Motor neuron (in vitro differentiated cells): ENCODE measurements around the gene CLIC6. TPM values are rescaled to one million over a fixed set of nuclear protein-coding genes. Genes with fewer than 3 reads are reported as not detected.

ENCODE experiments used
- ATAC-seq, 8 experiments: fragments of 200-7000 bp; cut with Tn5 transposase; replicated peaks in 6 of 8; 2 replicates each; pipeline ENCODE4 v1.8.0; 2021; ENCODE audit warnings: mild to moderate bottlenecking in 8 of 8, moderate library complexity in 8 of 8
- H3K27ac ChIP-seq, 2 donors: fragments of 250-450 bp; sonication (Bioruptor Pico); 2 replicates each; pipeline ENCODE4 v1.9.0; 2021; ENCODE audit warnings: antibody characterized with exemption in 2 of 2, mild to moderate bottlenecking in 2 of 2, moderate library complexity in 1 of 2
- H3K4me1 ChIP-seq, 2 donors: fragments of 250-450 bp; sonication (Bioruptor Pico); replicated peaks in 1 of 2; 2 replicates each; pipeline ENCODE4 v1.6.1; 2021; ENCODE audit warnings: antibody characterized with exemption in 2 of 2, mild to moderate bottlenecking in 2 of 2, moderate library complexity in 1 of 2
- H3K4me3 ChIP-seq, 5 donors: fragments of 250-450 bp; sonication (Bioruptor Pico); 2 replicates each; pipeline ENCODE4 v1.9.0; 2021; ENCODE audit warnings: antibody characterized with exemption in 5 of 5, mild to moderate bottlenecking in 5 of 5, moderate library complexity in 4 of 5
- WGBS, 10 experiments: fragments of 450-650 bp; shearing (Covaris generic); methylation state at CpG; one replicate each; pipeline ENCODE4 v1.0.0; 2022; 5-methylcytosine and 5-hydroxymethylcytosine counted together
- in situ Hi-C, 9 experiments: fragments of 400-800 bp; cut with MboI; loops; one replicate each; pipeline ENCODE4 v1.15.0; 2021; ENCODE audit warnings: low sequenced_read_pairs in 9 of 9, low pct_unique_long_range_greater_than_20kb in 2 of 9; ENCODE audit not compliant: unreplicated experiment in 9 of 9
- total RNA-seq, 8 experiments: library from RNA; unstranded; fragments of 300-600 nt; gene quantifications; 2 replicates each; pipeline versions ENCODE4 v1.2.3 to v1.2.4, GENCODE V29; 2022

CLIC6 gene
- total RNA-seq, 8 experiments from 2014 or later: 0.05 to 3.0 (median 0.13) TPM

GRCh38 chr21:34639882-34640788 lies 28.7 kb upstream of the CLIC6 start:
- in situ Hi-C loops: no loop called here
- no peak overlapping the region for H3K27ac ChIP-seq
- WGBS, 10 experiments: 42 to 84% (median 70%) methylated on average over 2 to 9 of the region's 9 CpGs
- no peak overlapping the region for H3K4me3 ChIP-seq
- H3K4me1 ChIP-seq: no peaks in the 10 kb centered on the region
- peak in 2 of 8 experiments; percentile 71 to 77 for ATAC-seq

GRCh38 chr21:34640858-34641257 lies 27.9 kb upstream of the CLIC6 start:
- 8 to 100% (median 79%) methylated on average over 2 to 4 of the region's 4 CpGs; no CpG with 5 or more reads in 1 of the 10 experiments for WGBS, 10 experiments
- ATAC-seq: peak in 2 of 8 experiments; percentile 80 to 84
- H3K4me1 ChIP-seq: no peaks in the 10 kb centered on the region
- no peak overlapping the region for H3K27ac ChIP-seq
- in situ Hi-C loops: no loop called here
- H3K4me3 ChIP-seq: no peak overlapping the region

GRCh38 chr21:34642211-34643075 lies 26.4 kb upstream of the CLIC6 start:
- 14 to 100% (median 79%) methylated on average over 1 to 5 of the region's 7 CpGs; no CpG with 5 or more reads in 1 of the 10 experiments for WGBS, 10 experiments
- no peaks in the 10 kb centered on the region for H3K4me1 ChIP-seq
- peak in 2 of 8 experiments; percentile 31 to 41 for ATAC-seq
- no peak overlapping the region for H3K27ac ChIP-seq
- no peak overlapping the region for H3K4me3 ChIP-seq
- in situ Hi-C loops: no loop called here

GRCh38 chr21:34644825-34645224 lies 24.0 kb upstream of the CLIC6 start:
- no peak overlapping the region for H3K4me3 ChIP-seq
- no peak overlapping the region for H3K27ac ChIP-seq
- WGBS, 10 experiments: 53 to 100% (median 80%) methylated on average over 1 to 3 of the region's 4 CpGs; no CpG with 5 or more reads in 5 of the 10 experiments
- ATAC-seq: no peak
- no peaks in the 10 kb centered on the region for H3K4me1 ChIP-seq
- in situ Hi-C loops: no loop called here

GRCh38 chr21:34647555-34647954 lies 21.2 kb upstream of the CLIC6 start:
- in situ Hi-C loops: no loop called here

GRCh38 chr21:34648739-34649297 lies 20.0 kb upstream of the CLIC6 start:
- in situ Hi-C loops: no loop called here

More at GRCh38 chr21:34647555-34647954, 21.2 kb upstream of the CLIC6 start:
- Histone ChIP-seq H3K4me3 (no peak overlapping the region), H3K4me1 (no peaks in the 10 kb centered on the region), H3K27ac (no peak overlapping the region)
- no peak for ATAC-seq
- WGBS, 10 experiments: 4 to 90% (median 39%) methylated on average over 2 to 5 of the region's 6 CpGs; no CpG with 5 or more reads in 3 of the 10 experiments

GRCh38 chr21:34649400-34649799 lies 19.4 kb upstream of the CLIC6 start:
- in situ Hi-C loops: no loop called here
- no peak overlapping the region for H3K27ac ChIP-seq
- H3K4me3 ChIP-seq: no peak overlapping the region
- no peaks in the 10 kb centered on the region for H3K4me1 ChIP-seq
- ATAC-seq: no peak
- 0 to 88% (median 53%) methylated on average over 1 to 3 of the region's 3 CpGs; no CpG with 5 or more reads in 4 of the 10 experiments for WGBS, 10 experiments

More at GRCh38 chr21:34648739-34649297, 20.0 kb upstream of the CLIC6 start:
- WGBS, 10 experiments: 14 to 80% (median 57%) methylated on average over 1 to 6 of the region's 6 CpGs; no CpG with 5 or more reads in 1 of the 10 experiments
- Histone ChIP-seq H3K4me1 (no peaks in the 10 kb centered on the region), H3K4me3 (no peak overlapping the region), H3K27ac (no peak overlapping the region)
- ATAC-seq: no peak

- ATAC-seq: no peak
Measured at GRCh38 chr21:34650861-34651431, 17.8 kb upstream of the CLIC6 start.

GRCh38 chr21:34651642-34652041 lies 17.2 kb upstream of the CLIC6 start:
- in situ Hi-C loops: no loop called here
- no peaks in the 10 kb centered on the region for H3K4me1 ChIP-seq
- H3K27ac ChIP-seq: no peak overlapping the region
- no peak overlapping the region for H3K4me3 ChIP-seq
- no peak for ATAC-seq
- WGBS, 10 experiments: 36 to 100% (median 61%) methylated on average over 1 of the region's 1 CpG; no CpG with 5 or more reads in 6 of the 10 experiments

More at GRCh38 chr21:34650861-34651431, 17.8 kb upstream of the CLIC6 start:
- Histone ChIP-seq H3K4me1 (no peaks in the 10 kb centered on the region), H3K4me3 (no peak overlapping the region), H3K27ac (no peak overlapping the region)
- in situ Hi-C loops: no loop called here
- 0 to 50% (median 15%) methylated on average over 1 of the region's 1 CpG; no CpG with 5 or more reads in 4 of the 10 experiments for WGBS, 10 experiments

GRCh38 chr21:34653522-34653921 lies 15.3 kb upstream of the CLIC6 start:
- no peak for ATAC-seq
- Histone ChIP-seq H3K4me3 (no peak overlapping the region), H3K27ac (no peak overlapping the region), H3K4me1 (no peaks in the 10 kb centered on the region)
- in situ Hi-C loops: no loop called here
- WGBS, 10 experiments: 50 to 88% (median 79%) methylated on average over 2 to 6 of the region's 6 CpGs; no CpG with 5 or more reads in 2 of the 10 experiments

GRCh38 chr21:34661848-34662247 lies 6.9 kb upstream of the CLIC6 start:
- no peak for ATAC-seq

GRCh38 chr21:34667761-34668160 lies 1.0 kb upstream of the CLIC6 start:
- Histone ChIP-seq H3K4me1 (peaks cover 0 to 4% of the 10 kb centered on the region in 2 donors), H3K27ac (no peak overlapping the region), H3K4me3 (no peak overlapping the region)
- WGBS, 10 experiments: 63 to 95% (median 80%) methylated on average over 1 to 3 of the region's 3 CpGs; no CpG with 5 or more reads in 3 of the 10 experiments
- no peak for ATAC-seq
- in situ Hi-C loops: no loop called here

More at GRCh38 chr21:34661848-34662247, 6.9 kb upstream of the CLIC6 start:
- Histone ChIP-seq H3K27ac (no peak overlapping the region), H3K4me1 (no peaks in the 10 kb centered on the region), H3K4me3 (no peak overlapping the region)
- in situ Hi-C loops: no loop called here
